Activated CD8-positive, alpha-beta memory T cell treated with anti-CD3 and anti-CD28 coated beads, Interleukin-2, amount 50 U/mL, for 24 hours (primary cell): Measurements from ENCODE around the gene GCNT2.
"Not testable (repeated sequence)": the region's sequence is repeated elsewhere in the genome, so short reads cannot be mapped to it uniquely, and the experiment has no call there.

Experiments
- DNase-seq: peaks from one replicate; pipeline ENCODE4 v3.0.0-alpha.2; 2020; ENCODE audit errors: extremely low read depth

GCNT2 gene

DNA sequence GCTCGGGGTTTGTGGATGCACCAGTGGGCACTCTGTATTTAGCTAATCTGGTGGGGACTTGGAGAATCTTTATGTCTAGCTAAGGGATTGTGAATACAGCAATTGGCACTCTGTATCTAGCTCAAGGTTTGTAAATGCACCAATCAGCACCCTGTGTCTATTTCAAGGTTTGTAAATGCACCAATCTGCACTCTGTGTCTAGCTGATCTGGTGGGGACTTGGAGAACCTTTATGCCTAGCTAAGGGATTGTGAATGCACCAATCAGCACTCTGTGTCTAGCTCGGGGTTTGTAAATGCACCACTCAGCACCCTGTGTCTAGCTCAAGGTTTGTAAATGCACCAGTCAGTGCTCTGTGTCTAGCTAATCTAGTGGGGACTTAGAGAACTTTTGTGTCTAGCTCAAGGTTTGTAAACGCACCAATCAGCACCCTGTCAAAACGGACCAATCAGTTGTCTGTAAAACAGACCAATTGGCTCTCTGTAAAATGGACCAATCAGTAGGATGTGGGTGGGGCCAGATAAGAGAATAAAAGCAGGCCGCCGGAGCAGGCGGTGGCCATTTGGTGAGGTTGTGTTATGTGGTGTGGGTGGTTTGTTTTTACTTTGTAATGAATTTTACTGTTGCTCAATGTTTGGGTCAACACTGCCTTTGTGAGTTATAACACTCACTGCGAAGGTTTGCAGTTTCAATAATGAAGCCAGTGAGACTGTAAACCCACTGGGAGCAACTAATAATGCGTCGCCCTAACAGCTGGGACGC is 139.5 kb downstream of the GCNT2 start:
- not testable (repeated sequence) for DNase-seq

DNA sequence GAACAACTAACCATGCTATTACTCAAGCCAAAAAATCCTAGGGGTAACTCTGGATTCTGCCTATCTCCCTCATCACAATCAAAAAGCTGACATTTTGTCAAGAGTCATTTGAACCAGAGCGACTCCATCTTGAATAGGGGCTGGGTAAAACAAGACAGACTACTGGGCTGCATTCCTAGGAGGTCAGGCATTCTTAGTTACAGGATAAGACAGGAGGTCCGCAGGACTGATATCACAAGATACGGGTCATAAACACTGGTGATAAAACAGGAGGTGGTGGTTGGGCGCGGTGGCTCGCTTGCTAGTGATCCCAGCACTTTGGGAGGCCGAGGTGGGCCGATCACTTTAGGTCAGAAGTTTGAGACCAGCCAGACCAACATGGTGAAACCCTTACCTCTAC is 141.1 kb downstream of the GCNT2 start:
- DNase-seq = no peak

DNA sequence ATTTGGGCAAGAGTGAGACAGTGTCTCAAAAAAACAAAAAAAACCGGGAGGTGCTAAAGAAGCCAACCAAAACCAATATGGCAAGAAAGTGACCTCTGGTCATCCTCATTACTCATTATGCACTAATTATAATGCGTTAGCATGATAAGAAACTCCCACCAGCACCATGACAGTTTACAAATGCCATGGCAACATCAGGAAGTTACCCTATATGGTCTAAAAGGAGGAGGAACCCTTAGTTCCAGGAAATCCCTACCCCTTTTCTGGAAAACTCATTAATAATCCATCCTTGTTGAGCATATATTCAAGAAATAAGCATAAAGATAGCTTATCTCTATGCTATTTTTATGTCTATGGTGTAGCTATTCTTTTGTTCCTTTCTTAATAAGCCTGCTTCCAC is 141.6 kb downstream of the GCNT2 start:
- no peak for DNase-seq

DNA sequence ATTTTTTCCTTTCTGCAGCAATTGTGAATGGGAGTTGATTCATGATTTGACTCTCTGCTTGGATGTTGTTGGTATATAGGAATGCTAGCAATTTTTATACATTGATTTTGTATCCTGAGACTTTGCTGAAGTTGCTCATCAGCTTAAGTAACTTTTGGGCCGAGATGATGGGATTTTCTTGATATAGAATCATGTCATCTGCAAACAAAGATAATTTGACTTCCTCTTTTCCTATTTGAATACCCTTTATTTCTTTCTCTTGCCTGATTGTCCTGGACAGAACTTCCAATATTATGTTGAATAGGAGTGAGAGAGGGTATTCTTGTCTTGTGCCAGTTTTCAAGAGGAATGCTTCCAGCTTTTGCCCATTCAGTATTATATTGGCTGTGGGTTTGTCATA is 144.4 kb downstream of the GCNT2 start:
- DNase-seq = not testable (repeated sequence)

DNA sequence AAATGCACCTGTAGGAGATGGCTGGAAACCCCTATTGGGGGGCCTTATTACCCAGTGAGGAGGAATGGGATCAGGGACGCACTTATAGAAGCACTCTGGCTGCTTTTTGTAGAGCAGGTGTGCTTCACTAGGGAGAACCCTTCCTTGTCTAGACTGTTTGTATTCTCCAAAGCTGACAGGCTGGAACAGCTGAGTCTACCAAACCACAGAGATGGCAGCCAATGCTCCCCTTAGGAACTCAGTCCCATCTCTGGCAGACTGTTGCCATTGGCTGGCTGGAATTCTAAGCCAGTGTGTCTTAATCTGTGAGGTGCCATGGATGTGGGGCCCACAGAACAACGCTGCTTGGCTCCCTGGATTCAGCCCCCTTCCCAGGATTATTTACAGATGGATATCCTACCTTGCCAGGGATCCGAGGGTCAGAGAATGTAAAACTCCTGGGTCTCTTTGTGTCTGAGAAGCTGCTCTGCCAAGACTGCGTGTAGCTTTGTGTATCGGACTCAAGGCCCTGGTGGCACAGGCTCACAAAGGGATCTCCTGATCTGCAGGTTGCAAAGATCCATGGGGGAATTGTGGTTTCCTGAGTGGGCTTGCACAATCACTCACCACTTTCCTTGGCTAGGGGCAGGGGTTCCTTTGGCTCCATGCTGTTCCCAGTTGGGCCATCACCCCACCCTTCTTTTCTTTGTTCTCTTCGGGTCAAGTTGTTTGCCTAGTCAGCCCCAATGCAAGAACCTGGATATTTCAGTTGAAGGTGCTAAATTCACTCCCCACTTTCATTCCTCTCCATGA is 147.2 kb downstream of the GCNT2 start:
- no peak for DNase-seq

DNA sequence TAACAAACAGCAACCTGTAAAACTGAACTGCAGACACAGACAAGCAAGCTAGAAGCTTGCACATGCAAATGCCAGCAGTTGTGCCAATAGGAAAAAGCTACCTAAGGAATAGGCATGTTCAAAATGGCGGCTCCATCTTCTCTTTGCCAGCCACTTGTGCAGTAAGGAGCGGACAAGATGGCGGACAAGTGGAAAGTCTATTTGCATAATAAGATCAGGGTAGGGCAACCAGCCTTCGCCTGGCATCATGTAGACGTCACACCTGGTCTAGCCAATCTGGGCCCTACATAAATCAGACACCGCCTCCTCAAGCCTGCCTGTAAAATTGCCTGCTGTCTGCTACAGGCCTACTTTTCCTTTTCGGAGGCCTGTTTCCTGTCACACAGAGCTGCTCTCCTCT is 155.3 kb downstream of the GCNT2 start:
- DNase-seq = no peak

DNA sequence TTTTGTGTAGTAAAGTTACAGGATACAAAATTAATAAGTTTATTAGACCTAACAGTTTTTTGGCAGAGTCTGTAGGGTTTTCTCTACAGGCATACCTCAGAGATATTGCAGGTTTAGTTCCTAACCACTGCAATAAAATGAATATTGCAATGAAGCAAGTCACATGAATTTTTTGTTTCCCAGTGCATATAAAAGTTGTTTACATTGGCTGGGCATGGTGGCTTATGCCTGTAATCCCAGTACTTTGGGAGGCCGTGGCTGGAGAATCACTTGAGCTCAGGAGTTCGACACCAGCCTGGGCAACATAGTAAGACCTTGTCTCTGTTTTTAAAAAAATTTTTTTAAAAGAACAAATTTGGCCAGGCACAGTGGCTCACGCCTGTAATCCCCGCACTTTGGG is 157.3 kb downstream of the GCNT2 start:
- no peak for DNase-seq
